Fibroblast of skin of scalp (primary cell): ENCODE data around the gene FRMD5.
A peak's percentile ranks its signal among the peaks of the same experiment; 100 is the strongest.
"Not testable (repeated sequence)": the region's sequence is repeated elsewhere in the genome, so short reads cannot be mapped to it uniquely, and the experiment has no call there.

ENCODE experiments used
- DNase-seq: peaks from one replicate; pipeline ENCODE4 v3.0.0-alpha.2; 2013

The FRMD5 gene

GRCh38 chr15:43828061-43828657, 366.9 kb downstream of the FRMD5 start:
- DNase-seq, result peak; percentile 17

GRCh38 chr15:43826508-43827341, 368.3 kb downstream of the FRMD5 start, which contains the start of gene WDR76:
Gene WDR76, plus strand, starts transcription at chr15:43827002. Its CDS starts 31 bp downstream, at chr15:43827033.
- DNase-seq, result peak; percentile 80

GRCh38 chr15:43826029-43826507, 369.0 kb downstream of the FRMD5 start:
- DNase-seq, result no peak

GRCh38 chr15:43825305-43825704, 369.8 kb downstream of the FRMD5 start:
- not testable (repeated sequence) for DNase-seq

GRCh38 chr15:43824302-43825246, 370.5 kb downstream of the FRMD5 start, which contains the start of gene MFAP1:
Gene MFAP1, minus strand, starts transcription at chr15:43824690. Its CDS starts 121 bp downstream, at chr15:43824569.
- DNase-seq, result peak; percentile 97

- DNase-seq, result no peak
These were observed 373.6 kb downstream of the FRMD5 start for GRCh38 chr15:43821505-43821904.
